ENCODE results near the gene SLC44A3. TPM values are rescaled to one million over a fixed set of nuclear protein-coding genes. Genes with fewer than 3 reads are reported as not detected.

Gene SLC44A3
- total RNA-seq, 2 donors from 2014 or later: 5.5 to 6.3 TPM

DNA sequence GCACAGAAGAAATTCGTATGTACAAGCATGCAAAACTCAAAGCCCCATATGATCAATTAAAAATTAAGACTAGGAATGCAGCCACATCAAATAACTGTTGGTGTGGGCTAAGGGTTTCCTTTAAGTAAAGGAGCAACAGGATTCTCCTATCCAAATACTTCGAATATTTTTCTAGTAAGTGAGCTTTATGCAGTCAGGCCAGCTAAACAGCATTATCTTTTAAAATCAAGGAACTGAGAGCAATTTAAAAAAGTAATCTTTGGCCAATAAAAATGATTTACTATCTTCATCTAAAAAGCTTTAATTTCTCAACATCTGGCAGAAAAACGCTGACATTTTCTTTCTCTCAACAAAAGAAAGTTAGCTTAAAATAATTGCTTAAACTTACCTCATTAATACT is 87.0 kb downstream of the SLC44A3 start:
- 89 to 100% methylated on average over 1 to 3 of the region's 3 CpGs for WGBS, 2 experiments (ENCODE audit: insufficient coverage in 1 of 2, insufficient read length in 1 of 2)
- H3K27ac Mint-ChIP-seq: no peak overlapping the region
- no peak overlapping the region for H3K9ac ChIP-seq (ENCODE audit: extremely low read depth, low read length, poor library complexity, severe bottlenecking)

DNA sequence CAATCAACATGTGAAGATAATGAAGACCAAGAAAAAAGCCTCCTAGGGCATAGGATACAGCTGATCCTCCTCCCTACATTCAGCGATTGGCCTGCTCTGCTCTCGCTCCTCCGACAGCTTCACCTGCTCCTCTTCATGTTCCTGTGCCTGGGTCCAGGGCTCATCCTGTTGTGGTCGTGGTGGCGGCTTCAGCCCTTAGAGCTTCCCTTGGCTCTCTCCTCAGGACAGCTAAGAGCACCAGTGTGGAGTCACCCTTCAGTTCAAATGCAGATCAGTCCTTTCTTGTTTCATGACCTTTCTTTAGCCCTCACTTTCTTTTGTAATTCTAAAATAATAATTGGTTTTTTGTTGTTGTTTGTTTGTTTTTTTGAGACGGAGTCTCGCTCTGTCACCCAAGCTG is 88.0 kb downstream of the SLC44A3 start:
- Histone ChIP-seq H3K9me3 (ENCODE audit: control insufficient read depth, low read length) (no peaks in the 10 kb centered on the region), H3K4me1 (ENCODE audit: control insufficient read depth, insufficient read depth, low read length) (peaks cover 5% of the 10 kb centered on the region), H3K9ac (ENCODE audit: extremely low read depth, low read length, poor library complexity, severe bottlenecking) (no peak overlapping the region), H3K27ac (ENCODE audit: low read depth, low read length) (no peak overlapping the region), H3K36me3 (ENCODE audit: control insufficient read depth, insufficient read depth, low read length) (peaks cover 68% of the 10 kb centered on the region), H3K4me3 (ENCODE audit: low read length) (no peak overlapping the region), H3K27me3 (ENCODE audit: control insufficient read depth, insufficient read depth, low read length, poor library complexity, severe bottlenecking) (no peaks in the 10 kb centered on the region)
- H3K4me1 Mint-ChIP-seq: peaks cover 26% of the 10 kb centered on the region
- peaks cover 49% of the 10 kb centered on the region for H3K36me3 Mint-ChIP-seq (ENCODE audit: low read depth)
- no peaks in the 10 kb centered on the region for H3K27me3 Mint-ChIP-seq (ENCODE audit: insufficient read depth)
- peak; percentile 48 for DNase-seq
- WGBS, 2 experiments (ENCODE audit: insufficient coverage in 1 of 2, insufficient read length in 1 of 2): 93 to 95% methylated on average over 5 to 7 of the region's 7 CpGs
- peak overlapping the region; percentile 23 for H3K27ac Mint-ChIP-seq
- TF ChIP-seq, protein P1, sequence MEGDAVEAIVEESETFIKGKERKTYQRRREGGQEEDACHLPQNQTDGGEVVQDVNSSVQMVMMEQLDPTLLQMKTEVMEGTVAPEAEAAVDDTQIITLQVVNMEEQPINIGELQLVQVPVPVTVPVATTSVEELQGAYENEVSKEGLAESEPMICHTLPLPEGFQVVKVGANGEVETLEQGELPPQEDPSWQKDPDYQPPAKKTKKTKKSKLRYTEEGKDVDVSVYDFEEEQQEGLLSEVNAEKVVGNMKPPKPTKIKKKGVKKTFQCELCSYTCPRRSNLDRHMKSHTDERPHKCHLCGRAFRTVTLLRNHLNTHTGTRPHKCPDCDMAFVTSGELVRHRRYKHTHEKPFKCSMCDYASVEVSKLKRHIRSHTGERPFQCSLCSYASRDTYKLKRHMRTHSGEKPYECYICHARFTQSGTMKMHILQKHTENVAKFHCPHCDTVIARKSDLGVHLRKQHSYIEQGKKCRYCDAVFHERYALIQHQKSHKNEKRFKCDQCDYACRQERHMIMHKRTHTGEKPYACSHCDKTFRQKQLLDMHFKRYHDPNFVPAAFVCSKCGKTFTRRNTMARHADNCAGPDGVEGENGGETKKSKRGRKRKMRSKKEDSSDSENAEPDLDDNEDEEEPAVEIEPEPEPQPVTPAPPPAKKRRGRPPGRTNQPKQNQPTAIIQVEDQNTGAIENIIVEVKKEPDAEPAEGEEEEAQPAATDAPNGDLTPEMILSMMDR (conservative IDR thresholded peaks at IDR 0.05): no peak
- no peaks in the 10 kb centered on the region for H3K9me3 Mint-ChIP-seq
- no peak overlapping the region for H3K4me3 Mint-ChIP-seq

More for the DNA sequence above, 87.0 kb downstream of the SLC44A3 start:
- H3K36me3 ChIP-seq (ENCODE audit: control insufficient read depth, insufficient read depth, low read length): peaks cover 78% of the 10 kb centered on the region
- Mint-ChIP-seq H3K9me3 (no peaks in the 10 kb centered on the region), H3K4me3 (no peak overlapping the region), H3K4me1 (peaks cover 20% of the 10 kb centered on the region), H3K36me3 (ENCODE audit: low read depth) (peaks cover 57% of the 10 kb centered on the region), H3K27me3 (ENCODE audit: insufficient read depth) (no peaks in the 10 kb centered on the region)
- H3K27me3 ChIP-seq (ENCODE audit: control insufficient read depth, insufficient read depth, low read length, poor library complexity, severe bottlenecking): no peaks in the 10 kb centered on the region
- H3K4me3 ChIP-seq (ENCODE audit: low read length): no peak overlapping the region
- no peak for DNase-seq
- H3K27ac ChIP-seq (ENCODE audit: low read depth, low read length): no peak overlapping the region
- peaks cover 3% of the 10 kb centered on the region for H3K4me1 ChIP-seq (ENCODE audit: control insufficient read depth, insufficient read depth, low read length)
- TF ChIP-seq, protein P1 (conservative IDR thresholded peaks at IDR 0.05): no peak
- no peaks in the 10 kb centered on the region for H3K9me3 ChIP-seq (ENCODE audit: control insufficient read depth, low read length)

DNA sequence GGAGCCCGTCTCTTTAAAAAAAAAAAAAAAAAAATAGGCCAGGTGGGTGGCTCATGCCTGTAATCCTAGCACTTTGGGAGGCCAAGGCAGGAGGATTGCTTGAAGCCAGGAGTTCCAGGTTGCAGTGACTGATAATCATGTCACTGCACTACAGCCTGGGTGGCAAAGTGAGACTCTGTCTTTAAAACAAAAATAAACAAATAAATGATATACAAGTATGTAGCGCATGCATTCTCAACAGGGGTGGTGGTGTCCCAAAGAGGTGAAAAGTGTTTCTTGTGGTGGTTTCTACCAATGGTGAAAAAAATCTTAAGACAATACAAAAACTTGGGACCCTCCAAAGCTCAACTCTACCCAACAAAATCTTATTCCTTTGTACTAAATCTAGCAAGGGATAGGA is 88.8 kb downstream of the SLC44A3 start:
- Mint-ChIP-seq H3K4me1 (peaks cover 31% of the 10 kb centered on the region), H3K36me3 (ENCODE audit: low read depth) (peaks cover 46% of the 10 kb centered on the region), H3K27me3 (ENCODE audit: insufficient read depth) (no peaks in the 10 kb centered on the region), H3K4me3 (no peak overlapping the region), H3K27ac (peak overlapping the region; percentile 15), H3K9me3 (no peaks in the 10 kb centered on the region)
- Histone ChIP-seq H3K36me3 (ENCODE audit: control insufficient read depth, insufficient read depth, low read length) (peaks cover 61% of the 10 kb centered on the region), H3K27me3 (ENCODE audit: control insufficient read depth, insufficient read depth, low read length, poor library complexity, severe bottlenecking) (no peaks in the 10 kb centered on the region), H3K9me3 (ENCODE audit: control insufficient read depth, low read length) (no peaks in the 10 kb centered on the region), H3K27ac (ENCODE audit: low read depth, low read length) (no peak overlapping the region), H3K4me3 (ENCODE audit: low read length) (no peak overlapping the region), H3K4me1 (ENCODE audit: control insufficient read depth, insufficient read depth, low read length) (peaks cover 5% of the 10 kb centered on the region), H3K9ac (ENCODE audit: extremely low read depth, low read length, poor library complexity, severe bottlenecking) (no peak overlapping the region)
- TF ChIP-seq, protein P1 (conservative IDR thresholded peaks at IDR 0.05): no peak
- WGBS, 2 experiments (ENCODE audit: insufficient coverage in 1 of 2, insufficient read length in 1 of 2): 95% methylated on average over 1 of the region's 2 CpGs; no CpG with 5 or more reads in 1 of the 2 experiments
- no peak for DNase-seq
